ENCODE data around the gene AGT. TPM values are rescaled to one million over a fixed set of nuclear protein-coding genes. Genes with fewer than 3 reads are reported as not detected.

AGT gene
- total and polyA plus RNA-seq, 3 donors from 2014 or later = 3.3 to 10.7 (median 4.6) TPM

DNA sequence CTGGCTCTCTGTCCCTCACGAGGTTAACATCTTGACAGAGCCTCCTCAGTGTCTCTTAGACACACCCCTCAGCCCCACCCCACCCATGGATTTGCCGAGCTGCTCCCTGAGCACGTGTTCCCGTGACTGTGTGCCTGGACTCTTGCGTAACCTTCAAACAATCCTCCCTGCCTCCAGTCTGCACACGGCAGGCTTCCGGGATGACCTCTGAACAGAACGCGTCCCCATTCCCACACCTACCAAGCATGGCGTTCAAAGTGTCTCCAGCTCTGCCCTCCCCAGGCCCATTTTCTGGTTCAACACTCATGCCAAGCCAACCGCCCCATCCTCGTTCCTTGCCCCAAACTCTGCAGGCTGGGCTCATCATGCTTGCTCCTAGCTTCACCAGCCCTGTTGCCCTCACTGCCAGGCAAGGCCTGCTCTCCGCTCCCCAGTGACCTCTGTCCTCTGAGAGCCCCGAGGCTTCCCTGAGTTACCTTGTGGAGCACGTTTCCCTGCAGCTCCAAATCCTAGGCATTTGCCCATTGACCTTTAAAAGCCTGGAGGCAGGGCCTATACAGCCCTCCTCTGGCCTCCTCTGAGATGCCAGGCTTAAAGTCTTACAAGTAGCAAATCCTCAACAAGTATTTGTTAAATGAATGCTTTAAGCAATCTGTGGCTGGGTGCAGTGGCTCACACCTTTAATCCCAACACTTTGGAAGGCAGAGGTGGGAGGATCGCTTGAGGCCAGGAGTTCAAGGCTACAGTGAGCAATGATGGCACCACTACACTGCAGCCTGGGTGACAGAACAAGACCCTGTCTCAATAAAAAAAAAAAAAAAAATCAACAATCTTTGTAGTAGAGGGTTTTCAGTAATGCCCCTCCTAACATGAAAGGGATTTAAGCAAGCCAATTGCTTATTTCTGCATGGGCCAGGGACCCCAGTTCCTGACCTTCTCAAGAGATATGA is 5.0 kb downstream of the AGT start:
- Histone ChIP-seq H3K4me3 (no peak overlapping the region), H3K9me3 (no peaks in the 10 kb centered on the region), H3K36me3 (ENCODE audit: low read depth, missing control alignments) (no peaks in the 10 kb centered on the region), H3K4me1 (no peaks in the 10 kb centered on the region), H3K27me3 (no peaks in the 10 kb centered on the region), H3K27ac (no peak overlapping the region)
- intact Hi-C loops (cut with DNase I; ENCODE audit: low total_unique reads) = no loop called here
- WGBS, 2 donors = 89 to 93% methylated on average over 16 of the region's 16 CpGs
- TF ChIP-seq, protein P1, sequence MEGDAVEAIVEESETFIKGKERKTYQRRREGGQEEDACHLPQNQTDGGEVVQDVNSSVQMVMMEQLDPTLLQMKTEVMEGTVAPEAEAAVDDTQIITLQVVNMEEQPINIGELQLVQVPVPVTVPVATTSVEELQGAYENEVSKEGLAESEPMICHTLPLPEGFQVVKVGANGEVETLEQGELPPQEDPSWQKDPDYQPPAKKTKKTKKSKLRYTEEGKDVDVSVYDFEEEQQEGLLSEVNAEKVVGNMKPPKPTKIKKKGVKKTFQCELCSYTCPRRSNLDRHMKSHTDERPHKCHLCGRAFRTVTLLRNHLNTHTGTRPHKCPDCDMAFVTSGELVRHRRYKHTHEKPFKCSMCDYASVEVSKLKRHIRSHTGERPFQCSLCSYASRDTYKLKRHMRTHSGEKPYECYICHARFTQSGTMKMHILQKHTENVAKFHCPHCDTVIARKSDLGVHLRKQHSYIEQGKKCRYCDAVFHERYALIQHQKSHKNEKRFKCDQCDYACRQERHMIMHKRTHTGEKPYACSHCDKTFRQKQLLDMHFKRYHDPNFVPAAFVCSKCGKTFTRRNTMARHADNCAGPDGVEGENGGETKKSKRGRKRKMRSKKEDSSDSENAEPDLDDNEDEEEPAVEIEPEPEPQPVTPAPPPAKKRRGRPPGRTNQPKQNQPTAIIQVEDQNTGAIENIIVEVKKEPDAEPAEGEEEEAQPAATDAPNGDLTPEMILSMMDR (IDR thresholded peaks at IDR 0.05) = no peak
- no peak for TF ChIP-seq POLR2A (IDR thresholded peaks at IDR 0.05)
- no peak for DNase-seq

DNA sequence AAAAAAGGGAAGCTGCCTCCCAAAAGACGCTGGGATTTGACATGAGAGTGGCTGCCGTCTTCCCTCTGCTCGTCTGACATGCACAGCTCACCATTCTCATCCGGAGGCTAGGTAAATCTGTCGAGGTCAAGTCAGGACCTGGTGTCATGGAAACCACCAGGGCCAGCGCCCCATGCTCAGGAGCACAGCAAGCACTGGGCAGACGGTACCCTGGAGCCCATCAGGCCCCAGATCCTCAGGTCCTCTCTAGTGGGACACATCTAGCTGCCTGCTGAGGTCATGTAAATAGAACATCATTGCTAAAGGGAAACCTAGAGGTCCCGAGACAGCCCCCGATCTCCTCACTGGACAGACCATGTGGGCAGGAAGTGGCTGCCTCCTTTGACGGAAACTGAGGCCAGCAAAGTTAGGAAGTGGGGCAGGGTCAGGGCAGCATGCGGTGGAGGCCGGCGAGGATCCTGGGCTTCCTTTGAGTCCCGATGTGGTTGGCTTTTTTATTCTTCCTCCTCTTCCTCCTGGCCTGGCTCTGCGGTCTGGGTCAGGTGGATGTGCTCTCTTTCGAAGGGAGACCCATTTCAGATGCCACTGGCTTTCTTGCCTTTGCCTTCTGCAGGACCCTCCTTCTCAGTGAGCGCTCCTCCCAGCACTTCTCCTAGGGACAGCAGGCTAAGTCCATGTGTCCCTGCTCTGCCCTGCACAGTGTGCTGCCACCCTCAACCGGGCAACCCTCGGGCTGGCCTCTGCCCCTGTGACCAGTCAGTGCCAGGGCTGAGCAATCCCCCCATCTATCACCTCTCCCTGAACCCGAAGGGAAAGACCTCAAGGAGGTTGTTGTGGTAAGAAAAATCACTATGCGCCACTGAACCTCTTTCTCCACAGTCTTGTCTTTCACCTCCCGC is 5.9 kb downstream of the AGT start:
- TF ChIP-seq, protein P1 (IDR thresholded peaks at IDR 0.05) = no peak
- TF ChIP-seq POLR2A (IDR thresholded peaks at IDR 0.05) = no peak
- H3K4me3 ChIP-seq = no peak overlapping the region
- intact Hi-C loops (cut with DNase I; ENCODE audit: low total_unique reads) = no loop called here
- H3K27me3 ChIP-seq = no peaks in the 10 kb centered on the region
- no peaks in the 10 kb centered on the region for H3K4me1 ChIP-seq
- no peak overlapping the region for H3K27ac ChIP-seq
- WGBS, 2 donors = 84 to 86% methylated on average over 17 to 22 of the region's 22 CpGs
- no peaks in the 10 kb centered on the region for H3K36me3 ChIP-seq (ENCODE audit: low read depth, missing control alignments)
- no peaks in the 10 kb centered on the region for H3K9me3 ChIP-seq
- DNase-seq = no peak

DNA sequence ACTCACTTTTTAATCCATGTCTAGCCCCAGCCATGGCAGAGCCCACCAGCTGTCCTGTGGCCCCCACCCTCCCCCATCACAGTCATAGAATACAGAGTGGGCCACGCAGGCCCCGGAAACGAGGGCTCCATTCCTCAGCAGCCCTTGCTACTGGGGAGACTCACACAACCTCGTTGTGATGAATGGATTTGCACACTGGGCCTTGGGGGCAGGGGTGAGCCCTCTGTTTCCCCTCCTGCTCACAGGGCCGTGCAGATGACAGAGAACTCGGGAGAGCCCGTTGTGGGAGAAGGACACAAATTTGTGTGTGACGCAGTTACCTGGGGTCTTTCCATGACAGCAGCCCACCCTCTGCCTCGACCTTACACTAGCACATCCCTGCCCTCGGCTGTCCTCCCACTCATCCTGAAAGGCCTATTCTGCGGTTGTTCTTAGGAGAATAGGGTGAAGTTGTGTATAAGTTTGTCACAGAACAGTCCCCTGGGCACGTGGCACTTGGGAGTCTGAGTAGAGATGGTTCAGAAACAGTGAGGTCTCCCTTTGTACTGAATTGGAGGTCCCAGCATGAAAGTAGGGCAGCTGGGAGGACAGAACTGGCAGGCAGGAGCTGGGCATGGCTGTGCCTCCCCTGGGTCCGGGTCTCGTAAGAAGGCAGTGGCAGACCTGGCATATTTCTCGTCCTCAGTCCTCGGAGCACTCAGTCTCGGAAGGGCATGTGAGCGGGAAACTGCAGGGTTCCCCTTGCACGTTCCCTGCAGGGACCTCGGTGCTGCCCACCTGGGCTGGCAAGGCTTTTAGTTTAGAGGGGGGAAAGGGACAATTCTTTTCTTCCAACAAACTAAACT is 6.8 kb downstream of the AGT start:
- Histone ChIP-seq H3K36me3 (ENCODE audit: low read depth, missing control alignments) (no peaks in the 10 kb centered on the region), H3K9me3 (no peaks in the 10 kb centered on the region), H3K27ac (no peak overlapping the region), H3K4me3 (no peak overlapping the region), H3K27me3 (no peaks in the 10 kb centered on the region), H3K4me1 (no peaks in the 10 kb centered on the region)
- intact Hi-C loops (cut with DNase I; ENCODE audit: low total_unique reads) = no loop called here
- DNase-seq = no peak
- 81 to 90% methylated on average over 19 to 20 of the region's 20 CpGs for WGBS, 2 donors
- no peak for TF ChIP-seq POLR2A (IDR thresholded peaks at IDR 0.05)
- TF ChIP-seq, protein P1 (IDR thresholded peaks at IDR 0.05) = no peak

DNA sequence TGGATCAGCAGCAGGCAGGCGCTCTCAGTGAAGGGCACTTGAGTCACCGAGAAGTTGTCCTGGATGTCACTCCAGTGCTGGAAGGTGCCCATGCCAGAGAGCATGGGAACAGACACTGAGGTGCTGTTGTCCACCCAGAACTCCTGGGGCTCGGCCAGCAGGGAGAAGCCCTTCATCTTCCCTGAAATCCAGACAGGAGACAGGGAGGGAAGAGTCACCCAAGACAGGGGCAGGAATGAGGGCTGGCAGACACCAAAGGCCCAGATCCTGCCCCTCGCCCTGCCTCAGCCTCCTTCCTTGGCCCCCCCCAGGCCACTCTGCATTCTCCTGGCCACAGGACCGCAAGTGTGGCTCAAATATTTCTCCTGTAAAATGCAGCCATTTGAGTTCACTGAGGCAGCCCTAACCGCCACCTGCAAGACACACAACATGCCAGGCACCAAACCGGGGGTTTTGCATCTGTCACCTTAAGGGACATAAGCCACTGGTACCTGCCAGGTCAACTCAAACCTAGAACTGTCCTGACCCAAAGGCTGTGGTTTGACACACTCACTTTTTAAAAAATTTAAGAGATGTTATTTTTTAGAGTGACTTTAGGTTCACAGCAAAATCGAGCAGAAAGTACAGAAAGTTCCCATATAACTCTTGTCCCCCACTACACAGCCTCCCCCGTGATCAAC is 7.8 kb downstream of the AGT start:
- 76 to 88% methylated on average over 6 to 9 of the region's 9 CpGs for WGBS, 2 donors
- no peak overlapping the region for H3K4me3 ChIP-seq
- intact Hi-C loops (cut with DNase I; ENCODE audit: low total_unique reads) = no loop called here
- no peaks in the 10 kb centered on the region for H3K27me3 ChIP-seq
- no peaks in the 10 kb centered on the region for H3K36me3 ChIP-seq (ENCODE audit: low read depth, missing control alignments)
- no peak overlapping the region for H3K27ac ChIP-seq
- no peaks in the 10 kb centered on the region for H3K4me1 ChIP-seq
- no peaks in the 10 kb centered on the region for H3K9me3 ChIP-seq
- no peak for DNase-seq
- TF ChIP-seq, protein P1 (IDR thresholded peaks at IDR 0.05) = no peak
- no peak for TF ChIP-seq POLR2A (IDR thresholded peaks at IDR 0.05)

Measured in testis (tissue), 3 donors.